Esophagus muscularis mucosa (tissue), 4 donors: ENCODE results near the gene COL5A3. TPM values are rescaled to one million over a fixed set of nuclear protein-coding genes. Genes with fewer than 3 reads are reported as not detected.

Source experiments
- DNase-seq: peaks from one replicate; pipeline ENCODE4 v3.0.0-alpha.2; 2017; ENCODE audit errors: extremely low spot score
- H3K27ac ChIP-seq, 4 donors: fragments of 200-600 bp; sonication (generic); replicated peaks in 1 of 4; 1 replicate in 3 of 4; 2 replicates in 1 of 4; pipeline ENCODE4 v1.5.1; 2016 to 2019; ENCODE audit warnings: mild to moderate bottlenecking in 1 of 4
- H3K27me3 ChIP-seq, 4 donors: fragments of 200-600 bp; sonication (generic); one replicate each; pipeline versions ENCODE4 v1.5.1 to v1.6.0; 2016 to 2019
- H3K36me3 ChIP-seq, 4 donors: fragments of 200-600 bp; sonication (generic); one replicate each; pipeline ENCODE4 v1.5.1; 2016 to 2019
- H3K4me1 ChIP-seq, 4 donors: fragments of 200-600 bp; sonication (generic); one replicate each; pipeline ENCODE4 v1.5.1; 2016 to 2019
- H3K4me3 ChIP-seq, 4 donors: fragments of 200-600 bp; sonication (generic); 1 replicate in 2 of 4; 2 replicates in 2 of 4; pipeline ENCODE4 v1.5.1; 2016 to 2019; ENCODE audit warnings: mild to moderate bottlenecking in 4 of 4, moderate library complexity in 1 of 4
- H3K9me3 ChIP-seq, 4 donors: fragments of 200-600 bp; sonication (generic); 1 replicate in 3 of 4; 2 replicates in 1 of 4; pipeline ENCODE4 v1.5.1; 2016 to 2019
- EP300 ChIP-seq: sonication (generic); formaldehyde crosslinking; IDR thresholded peaks from one replicate; pipeline ENCODE4 v1.6.1; 2017; ENCODE audit warnings: antibody characterized with exemption
- POLR2A ChIP-seq: fragments of 450-650 bp; IDR thresholded peaks from one replicate; pipeline ENCODE4 v1.6.1; 2017; ENCODE audit warnings: antibody characterized with exemption, moderate library complexity, mild to moderate bottlenecking, low read depth
- POLR2AphosphoS5 ChIP-seq, 2 donors: sonication (generic); formaldehyde crosslinking; IDR thresholded peaks; one replicate each; pipeline ENCODE4 v1.6.1; 2017; ENCODE audit warnings: antibody characterized with exemption in 2 of 2
- WGBS: methylation state at CpG from one replicate; pipeline ENCODE4 v1.1.5; 2018; 5-methylcytosine and 5-hydroxymethylcytosine counted together
- intact Hi-C: fragments of 100-400 bp; cut with DNase I; formaldehyde crosslinking; loops from one replicate; pipeline ENCODE4 v1.15.1; 2023
- total RNA-seq, 4 donors: library from RNA; depleted of rRNA; stranded (reverse); fragments of >200 nt; gene quantifications; one replicate each; pipeline versions ENCODE4 v1.1.0 to v1.2.1, GENCODE V29; 2016
- TF ChIP-seq, protein P1 (sequence below), 3 experiments: fragments of 200-600 bp in 2 of 3; fragments of 450-650 bp in 1 of 3; sonication (generic) in 2 of 3; IDR thresholded peaks; one replicate each; pipeline ENCODE4 v1.5.1; 2017 to 2019; ENCODE audit warnings: antibody characterized with exemption in 3 of 3, mild to moderate bottlenecking in 2 of 3, moderate library complexity in 1 of 3

Gene COL5A3
- total RNA-seq, 4 donors from 2014 or later: 12.9 to 29.1 (median 19.5) TPM

DNA sequence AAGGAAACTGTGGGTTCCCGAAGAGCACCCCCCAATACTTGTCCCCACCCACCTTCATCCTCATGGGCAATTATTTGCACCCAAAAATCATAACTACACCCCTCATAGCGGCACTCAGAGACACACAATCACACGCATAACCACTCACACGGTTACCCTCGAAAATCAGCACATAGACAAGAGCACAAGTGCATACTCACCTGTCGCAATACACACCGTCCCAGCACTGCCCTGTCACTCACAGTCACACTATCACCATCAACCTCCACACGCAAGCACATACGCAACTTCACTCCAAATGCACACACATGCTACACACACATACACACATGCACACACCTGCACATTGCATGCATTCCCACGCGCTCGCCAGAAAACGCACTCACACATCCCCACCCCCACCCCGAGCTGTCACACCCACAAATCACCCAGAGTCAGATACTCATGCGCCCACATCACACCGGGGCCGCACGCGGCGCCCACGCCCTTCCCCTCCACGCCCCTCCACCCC is 535 bp downstream of the COL5A3 start:
- H3K36me3 ChIP-seq: peaks cover 0 to 11% (median 3%) of the 10 kb centered on the region in 4 donors
- peaks cover 13 to 57% (median 53%) of the 10 kb centered on the region in 4 donors for H3K4me1 ChIP-seq
- no peak for TF ChIP-seq POLR2A
- no peak for TF ChIP-seq EP300
- TF ChIP-seq, protein P1, sequence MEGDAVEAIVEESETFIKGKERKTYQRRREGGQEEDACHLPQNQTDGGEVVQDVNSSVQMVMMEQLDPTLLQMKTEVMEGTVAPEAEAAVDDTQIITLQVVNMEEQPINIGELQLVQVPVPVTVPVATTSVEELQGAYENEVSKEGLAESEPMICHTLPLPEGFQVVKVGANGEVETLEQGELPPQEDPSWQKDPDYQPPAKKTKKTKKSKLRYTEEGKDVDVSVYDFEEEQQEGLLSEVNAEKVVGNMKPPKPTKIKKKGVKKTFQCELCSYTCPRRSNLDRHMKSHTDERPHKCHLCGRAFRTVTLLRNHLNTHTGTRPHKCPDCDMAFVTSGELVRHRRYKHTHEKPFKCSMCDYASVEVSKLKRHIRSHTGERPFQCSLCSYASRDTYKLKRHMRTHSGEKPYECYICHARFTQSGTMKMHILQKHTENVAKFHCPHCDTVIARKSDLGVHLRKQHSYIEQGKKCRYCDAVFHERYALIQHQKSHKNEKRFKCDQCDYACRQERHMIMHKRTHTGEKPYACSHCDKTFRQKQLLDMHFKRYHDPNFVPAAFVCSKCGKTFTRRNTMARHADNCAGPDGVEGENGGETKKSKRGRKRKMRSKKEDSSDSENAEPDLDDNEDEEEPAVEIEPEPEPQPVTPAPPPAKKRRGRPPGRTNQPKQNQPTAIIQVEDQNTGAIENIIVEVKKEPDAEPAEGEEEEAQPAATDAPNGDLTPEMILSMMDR (IDR thresholded peaks at IDR 0.05): no peak
- no peak for TF ChIP-seq POLR2AphosphoS5 (IDR thresholded peaks at IDR 0.05)
- no peaks in the 10 kb centered on the region for H3K9me3 ChIP-seq
- H3K4me3 ChIP-seq: peak overlapping the region; percentile 45 to 65 (median 56)
- intact Hi-C loops: no loop called here
- WGBS: 12% methylated on average over 13 of the region's 22 CpGs
- DNase-seq: peak; percentile 68
- peak overlapping the region; percentile 47 to 81 (median 72) for H3K27ac ChIP-seq
- H3K27me3 ChIP-seq: peaks cover 0 to 99% (median 18%) of the 10 kb centered on the region in 4 donors

DNA sequence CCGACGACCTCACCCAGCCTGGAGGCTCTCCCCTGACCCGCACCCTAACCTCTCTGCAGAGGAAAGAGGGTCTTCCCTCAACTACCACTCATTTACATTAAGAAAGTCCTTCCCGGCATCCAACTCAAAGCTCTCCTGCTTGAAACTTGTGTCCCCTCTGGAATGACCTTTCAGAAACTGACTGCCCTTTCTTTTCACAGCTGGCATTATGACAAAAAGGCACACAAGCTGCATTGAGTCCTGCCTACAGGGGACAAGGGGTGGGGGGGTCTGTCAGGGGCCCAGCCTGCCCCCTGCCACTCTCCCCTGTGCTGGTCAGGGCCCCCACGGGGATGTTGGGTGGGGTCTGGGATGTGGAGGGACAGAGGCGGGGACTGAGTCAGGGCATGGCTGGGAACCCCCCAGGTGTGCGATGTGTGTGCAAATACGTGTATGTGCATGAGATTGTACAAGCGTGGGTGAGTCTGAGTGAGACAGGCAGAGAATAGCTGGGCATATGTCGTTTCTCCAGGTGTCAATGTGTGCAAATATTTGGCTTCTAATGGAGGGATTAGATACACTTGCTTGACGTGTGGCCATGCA is 2.0 kb downstream of the COL5A3 start:
- peak; percentile 86 for DNase-seq
- H3K4me1 ChIP-seq: peaks cover 14 to 69% (median 53%) of the 10 kb centered on the region in 4 donors
- peaks cover 0 to 99% (median 18%) of the 10 kb centered on the region in 4 donors for H3K27me3 ChIP-seq
- 25% methylated on average over 11 of the region's 11 CpGs for WGBS
- TF ChIP-seq POLR2AphosphoS5 (IDR thresholded peaks at IDR 0.05) (no peak), POLR2A (no peak), EP300 (no peak)
- TF ChIP-seq, protein P1 (IDR thresholded peaks at IDR 0.05): no peak
- peak overlapping the region; percentile 65 to 81 (median 76) for H3K27ac ChIP-seq
- intact Hi-C loops: no loop called here
- H3K9me3 ChIP-seq: no peaks in the 10 kb centered on the region
- H3K36me3 ChIP-seq: peaks cover 0 to 21% (median 10%) of the 10 kb centered on the region in 4 donors
- H3K4me3 ChIP-seq: peak overlapping the region; percentile 45 to 65 (median 56)

DNA sequence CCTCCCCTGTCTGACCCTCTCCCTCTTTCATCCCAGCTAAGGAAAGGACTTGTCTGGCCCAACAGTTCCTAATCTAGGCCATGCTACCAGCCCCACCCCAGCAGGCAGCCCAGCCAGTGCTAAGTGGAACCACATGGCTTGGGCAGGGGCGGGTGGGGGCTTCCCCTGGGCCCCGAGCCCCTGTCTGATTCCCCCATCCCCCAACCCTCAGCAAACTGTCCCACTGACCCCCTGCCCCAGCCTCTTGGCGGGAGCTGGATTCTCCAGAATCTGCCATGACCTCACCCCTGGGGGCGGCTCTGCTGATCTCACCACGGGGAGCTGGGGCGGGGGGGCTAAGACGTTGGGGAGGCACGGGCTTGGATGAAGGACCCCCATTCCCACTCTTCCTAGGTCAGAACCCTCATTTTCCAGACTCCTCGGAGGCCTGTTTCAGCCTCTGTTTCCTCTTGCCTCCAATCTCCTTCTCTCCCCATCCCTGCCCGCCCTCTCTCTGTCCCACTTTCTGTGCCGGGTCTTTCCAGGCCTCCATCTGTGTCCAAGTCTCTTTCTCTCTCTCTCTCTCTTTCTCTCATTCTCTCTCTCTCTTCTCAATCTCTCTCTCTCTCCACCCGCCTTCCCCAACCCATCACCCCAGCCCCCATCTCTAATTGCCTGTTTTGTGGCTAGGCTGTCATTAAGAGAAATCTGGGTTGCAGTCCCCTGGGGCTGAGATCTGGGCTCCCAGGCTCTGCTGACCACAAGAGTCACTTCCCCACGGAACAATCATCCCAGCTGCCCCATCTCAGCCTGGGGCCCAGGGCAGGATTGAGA is 2.7 kb downstream of the COL5A3 start:
- peak overlapping the region; percentile 45 to 65 (median 56) for H3K4me3 ChIP-seq
- peak overlapping the region; percentile 65 to 81 (median 76) for H3K27ac ChIP-seq
- TF ChIP-seq POLR2A (no peak), POLR2AphosphoS5 (IDR thresholded peaks at IDR 0.05) (no peak), EP300 (no peak)
- TF ChIP-seq, protein P1 (IDR thresholded peaks at IDR 0.05): no peak
- 18% methylated on average over 13 of the region's 13 CpGs for WGBS
- intact Hi-C loops: no loop called here
- peaks cover 14 to 70% (median 53%) of the 10 kb centered on the region in 4 donors for H3K4me1 ChIP-seq
- H3K9me3 ChIP-seq: no peaks in the 10 kb centered on the region
- peaks cover 0 to 99% (median 18%) of the 10 kb centered on the region in 4 donors for H3K27me3 ChIP-seq
- DNase-seq: peak; percentile 92
- peaks cover 0 to 21% (median 10%) of the 10 kb centered on the region in 4 donors for H3K36me3 ChIP-seq

DNA sequence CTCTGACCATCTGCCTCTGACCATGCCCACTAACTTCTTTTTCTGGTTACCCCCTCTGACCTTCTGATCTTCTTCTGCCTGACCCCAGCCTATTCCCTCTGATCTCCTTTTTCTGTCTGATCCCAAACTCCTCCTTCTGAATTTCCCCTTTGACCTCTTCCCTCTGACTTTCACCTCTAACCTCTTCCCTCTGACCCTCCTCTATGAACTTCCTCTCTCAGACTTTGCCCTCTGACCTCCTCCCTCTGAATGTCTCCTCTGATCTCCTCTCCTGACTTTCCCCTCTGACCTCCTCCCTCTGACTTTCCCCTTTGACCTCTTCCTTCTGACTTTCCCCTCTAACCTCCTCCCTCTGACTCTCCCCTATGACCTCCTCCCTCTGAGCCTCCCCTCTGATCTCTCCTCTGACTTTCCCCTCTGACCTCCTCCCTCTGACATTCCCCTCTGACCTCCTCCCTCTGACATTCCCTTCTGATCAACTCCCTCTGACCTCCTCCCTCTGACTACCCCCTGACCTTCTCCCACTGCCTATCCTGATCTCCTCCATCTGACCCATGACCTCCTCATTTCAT is 3.5 kb downstream of the COL5A3 start:
- Histone ChIP-seq H3K27ac (peak overlapping the region; percentile 65 to 81 (median 76)), H3K27me3 (peaks cover 0 to 100% (median 18%) of the 10 kb centered on the region in 4 donors)
- intact Hi-C loops: no loop called here

More for the DNA sequence above, 3.5 kb downstream of the COL5A3 start:
- H3K4me1 ChIP-seq: peaks cover 14 to 77% (median 59%) of the 10 kb centered on the region in 4 donors
- peak overlapping the region in 1 of 4 donors; percentile 59 for H3K4me3 ChIP-seq
- H3K36me3 ChIP-seq: peaks cover 0 to 21% (median 10%) of the 10 kb centered on the region in 4 donors
- TF ChIP-seq POLR2AphosphoS5 (IDR thresholded peaks at IDR 0.05) (no peak), EP300 (no peak), POLR2A (no peak)
- TF ChIP-seq, protein P1 (IDR thresholded peaks at IDR 0.05): no peak
- H3K9me3 ChIP-seq: no peaks in the 10 kb centered on the region
- no peak for DNase-seq
